Brain microvascular endothelial cell (primary cell): ENCODE measurements around the gene WWOX.

ENCODE experiments used
- DNase-seq: peaks from one replicate; pipeline ENCODE4 v3.0.0-alpha.2; 2020
- H3K27ac ChIP-seq: fragments of 250-450 bp; sonication (Bioruptor Pico); 2 replicates; pipeline ENCODE4 v1.5.1; 2020; ENCODE audit warnings: mild to moderate bottlenecking, moderate library complexity
- H3K27me3 ChIP-seq: fragments of 250-450 bp; sonication (Bioruptor Pico); replicated peaks from 2 replicates; pipeline ENCODE4 v1.5.1; 2020; ENCODE audit warnings: mild to moderate bottlenecking
- H3K36me3 ChIP-seq: fragments of 250-450 bp; sonication (Bioruptor Pico); replicated peaks from 2 replicates; pipeline ENCODE4 v1.5.1; 2020; ENCODE audit warnings: mild to moderate bottlenecking
- H3K4me3 ChIP-seq: 2 replicates; pipeline ENCODE4 v1.5.1; 2011; ENCODE audit warnings: low read depth, mild to moderate bottlenecking, control low read depth, low read length, moderate library complexity
- CTCF ChIP-seq: IDR thresholded peaks from 2 replicates; pipeline ENCODE4 v1.5.1; 2011; ENCODE audit warnings: low read depth, mild to moderate bottlenecking, moderate library complexity, low read length, control low read depth, inconsistent platforms; ENCODE audit errors: missing control alignments
- in situ Hi-C: cut with HindIII; loops from 2 replicates; pipeline ENCODE4 v1.10.0; 2017; ENCODE audit warnings: low sequenced_read_pairs, low pct_ligation_motif_present

Gene WWOX

DNA sequence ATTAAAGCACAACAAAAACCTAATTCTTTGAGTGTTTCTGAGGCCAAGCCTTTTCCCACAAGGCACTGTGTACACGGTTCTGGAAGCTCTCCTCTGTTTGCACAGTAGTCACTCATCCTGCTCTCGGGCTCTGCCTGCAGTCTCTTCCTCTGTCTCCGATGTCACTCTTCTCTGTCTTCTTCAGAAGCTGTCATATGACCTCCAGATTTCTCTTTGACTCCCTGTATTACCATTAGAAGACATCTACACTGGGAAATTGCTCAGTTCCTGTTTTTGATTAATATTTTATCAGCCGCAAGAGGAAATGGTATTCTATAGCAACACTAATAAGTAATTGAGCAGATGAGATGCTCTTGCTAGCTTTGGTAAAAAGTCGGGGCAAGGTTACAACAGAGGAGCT lies 422.9 kb downstream of the WWOX start:
- Histone ChIP-seq H3K27ac (no peak overlapping the region), H3K4me3 (no peak overlapping the region), H3K27me3 (no peaks in the 10 kb centered on the region), H3K36me3 (no peaks in the 10 kb centered on the region)
- TF ChIP-seq CTCF, result no peak
- DNase-seq, result no peak
- in situ Hi-C loops, result no loop called here

- DNase-seq, result no peak
- TF ChIP-seq CTCF, result no peak
- no peaks in the 10 kb centered on the region for H3K36me3 ChIP-seq
- in situ Hi-C loops, result no loop called here
- no peaks in the 10 kb centered on the region for H3K27me3 ChIP-seq
- no peak overlapping the region for H3K27ac ChIP-seq
- no peak overlapping the region for H3K4me3 ChIP-seq
These were observed 423.9 kb downstream of the WWOX start for GRCh38 chr16:78523212-78523985.

GRCh38 chr16:78524066-78524595 lies 424.7 kb downstream of the WWOX start:
- in situ Hi-C loops, result no loop called here

DNA sequence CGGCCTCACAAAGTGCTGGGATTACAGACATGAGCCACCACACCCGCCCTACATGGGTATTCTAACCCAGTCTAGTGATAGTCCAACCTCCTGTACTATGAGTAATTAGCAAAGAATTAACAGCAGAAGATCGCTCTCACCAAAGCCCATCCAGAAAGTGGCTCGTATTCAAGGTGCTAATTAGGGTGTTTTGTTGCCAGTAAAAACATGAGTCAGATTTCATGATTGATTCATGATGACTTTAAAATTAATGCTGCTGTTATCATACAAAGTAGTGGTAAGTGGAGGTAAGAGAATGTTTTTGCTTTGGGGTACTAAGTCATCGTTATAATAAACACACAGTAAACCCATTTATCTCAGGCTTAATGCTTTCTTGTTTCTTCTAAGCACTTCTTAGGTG lies 428.8 kb downstream of the WWOX start:
- in situ Hi-C loops, result no loop called here
- H3K27ac ChIP-seq, result no peak overlapping the region
- no peak for DNase-seq

More at GRCh38 chr16:78524066-78524595, 424.7 kb downstream of the WWOX start:
- DNase-seq, result no peak
- Histone ChIP-seq H3K27me3 (no peaks in the 10 kb centered on the region), H3K4me3 (no peak overlapping the region), H3K36me3 (no peaks in the 10 kb centered on the region), H3K27ac (no peak overlapping the region)
- no peak for TF ChIP-seq CTCF

DNA sequence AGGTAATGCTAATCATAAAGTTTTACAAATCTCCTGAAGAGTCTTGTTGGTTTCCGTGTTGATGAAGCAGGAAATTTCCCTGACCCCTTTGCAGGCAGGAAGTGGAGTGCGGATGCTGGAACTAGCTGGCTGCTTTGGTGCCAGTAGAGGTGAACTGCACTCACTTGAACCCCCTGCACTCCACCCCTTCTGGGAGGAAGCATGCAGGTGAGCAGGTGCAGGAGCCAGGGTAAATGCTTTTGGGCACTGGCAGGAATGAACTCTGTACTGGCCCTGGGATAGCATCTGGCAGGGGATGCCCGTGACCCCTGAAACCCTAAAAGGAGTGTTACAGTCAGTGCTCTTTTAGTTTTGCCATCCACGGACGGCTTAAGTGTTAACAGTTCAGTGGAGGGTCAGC lies 430.4 kb downstream of the WWOX start:
- Histone ChIP-seq H3K36me3 (no peaks in the 10 kb centered on the region), H3K27me3 (no peaks in the 10 kb centered on the region), H3K4me3 (no peak overlapping the region), H3K27ac (no peak overlapping the region)
- in situ Hi-C loops, result no loop called here
- TF ChIP-seq CTCF, result no peak
- DNase-seq, result no peak

More for the DNA sequence above, 428.8 kb downstream of the WWOX start:
- TF ChIP-seq CTCF, result no peak
- no peak overlapping the region for H3K4me3 ChIP-seq
- H3K36me3 ChIP-seq, result no peaks in the 10 kb centered on the region
- no peaks in the 10 kb centered on the region for H3K27me3 ChIP-seq
